DMS53 treated with DMSO at 0.1 percent for 48 hours (cell line): Measurements from ENCODE around the gene TBC1D16.

Experiments
- DNase-seq: peaks from one replicate; lab custom pipeline; 2025; ENCODE audit not compliant: unreplicated experiment; lab: John Stamatoyannopoulos, UW

TBC1D16 gene

DNA sequence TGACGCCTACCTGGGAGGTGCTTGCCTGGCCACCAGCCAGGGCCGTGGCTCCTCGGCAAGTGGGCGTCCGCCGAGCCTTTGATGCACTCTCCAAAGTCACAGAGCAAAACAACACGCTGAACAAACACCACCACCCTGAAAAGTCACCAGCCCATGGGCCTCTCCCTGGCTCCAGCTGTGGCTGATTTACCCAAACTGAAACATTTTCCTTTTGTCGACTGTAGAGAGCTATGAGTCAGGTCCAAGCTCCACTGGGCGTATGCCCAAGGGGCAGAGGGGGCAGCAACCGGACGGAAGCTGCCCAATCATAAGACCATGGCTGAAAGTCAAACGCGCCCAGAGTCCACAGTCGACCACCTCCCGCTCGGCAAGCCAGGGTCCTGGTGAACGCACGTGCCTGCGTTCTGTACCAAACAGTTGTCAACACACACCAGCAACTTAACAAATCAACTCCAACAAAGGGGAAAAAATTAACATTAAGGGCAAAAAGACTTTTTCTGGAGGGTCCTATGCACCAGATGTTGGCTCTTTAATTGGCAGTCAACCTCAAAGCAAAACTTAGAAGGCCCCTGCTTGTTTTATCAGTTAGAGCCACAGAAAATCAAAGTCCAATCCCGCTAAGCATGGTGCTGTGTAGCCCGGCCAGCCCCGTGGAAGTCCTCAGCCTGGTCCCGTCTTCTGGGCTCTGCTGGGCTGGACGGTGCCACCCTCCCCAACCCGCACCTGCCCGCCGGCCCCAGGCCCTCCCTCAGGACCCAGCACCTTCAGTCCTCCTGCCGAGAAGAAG, 47.3 kb downstream of the TBC1D16 start:
- DNase-seq: peak; percentile 65

- DNase-seq: no peak
Observed at GRCh38 chr17:79987935-79988184, 47.8 kb downstream of the TBC1D16 start.

DNA sequence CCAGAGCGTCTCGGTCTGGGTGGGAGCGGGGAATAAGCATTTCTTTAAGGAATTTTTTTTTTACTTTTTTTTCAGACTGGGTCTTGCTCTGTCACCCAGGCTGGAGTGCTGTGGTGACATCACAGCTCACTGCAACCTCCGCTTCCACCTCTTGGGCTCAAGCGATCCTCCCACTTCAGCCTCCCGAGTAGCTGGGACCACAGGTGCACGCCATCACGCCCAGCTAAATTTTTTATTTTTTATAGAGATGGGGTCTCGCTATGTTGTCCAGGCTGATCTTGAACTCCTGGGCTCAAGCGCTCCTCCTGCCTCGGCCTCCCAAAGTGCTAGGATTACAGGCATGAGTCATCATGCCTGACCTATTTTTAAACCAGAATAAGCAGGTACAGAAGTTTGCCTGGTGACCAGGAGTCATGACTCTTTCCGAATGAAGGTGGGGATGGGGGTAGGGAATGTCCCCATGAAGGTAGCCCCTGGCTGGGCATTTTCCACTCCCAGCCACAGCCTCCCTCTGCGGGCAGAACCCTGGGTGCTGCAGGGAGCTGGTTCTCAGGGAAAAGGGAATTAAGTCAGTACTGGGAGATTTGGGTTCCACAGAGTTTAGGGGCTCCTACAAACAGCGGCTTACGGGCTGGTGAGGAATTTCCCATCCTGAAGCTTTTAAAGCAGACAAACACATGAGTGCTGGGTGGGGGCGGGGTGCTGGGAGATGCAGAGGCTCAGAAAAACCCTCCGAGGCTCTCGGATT, 48.3 kb downstream of the TBC1D16 start:
- DNase-seq: no peak

GRCh38 chr17:79986411-79987186, 49.1 kb downstream of the TBC1D16 start:
- DNase-seq: no peak

DNA sequence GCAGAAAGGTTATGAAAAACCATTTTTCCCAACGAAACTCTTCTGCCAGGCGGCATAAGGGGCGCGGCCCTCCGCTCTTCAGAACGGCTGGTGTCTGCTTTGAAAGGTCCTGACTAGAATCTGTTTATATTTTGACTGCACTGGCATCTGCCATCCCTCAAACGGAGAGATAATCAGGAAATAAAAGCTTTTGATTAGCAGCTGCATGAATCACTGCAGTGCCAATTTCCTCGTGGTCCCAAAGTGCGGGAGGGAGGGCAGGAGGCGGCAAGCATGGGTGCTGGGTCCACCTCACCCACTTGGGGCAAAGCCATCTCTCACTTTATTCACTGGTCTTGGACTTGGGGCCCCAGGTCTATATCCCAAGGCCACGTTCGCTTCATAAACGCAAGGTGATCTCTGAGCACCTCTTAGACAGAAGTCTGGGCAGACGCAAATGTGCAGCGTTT, 49.7 kb downstream of the TBC1D16 start:
- DNase-seq: no peak

DNA sequence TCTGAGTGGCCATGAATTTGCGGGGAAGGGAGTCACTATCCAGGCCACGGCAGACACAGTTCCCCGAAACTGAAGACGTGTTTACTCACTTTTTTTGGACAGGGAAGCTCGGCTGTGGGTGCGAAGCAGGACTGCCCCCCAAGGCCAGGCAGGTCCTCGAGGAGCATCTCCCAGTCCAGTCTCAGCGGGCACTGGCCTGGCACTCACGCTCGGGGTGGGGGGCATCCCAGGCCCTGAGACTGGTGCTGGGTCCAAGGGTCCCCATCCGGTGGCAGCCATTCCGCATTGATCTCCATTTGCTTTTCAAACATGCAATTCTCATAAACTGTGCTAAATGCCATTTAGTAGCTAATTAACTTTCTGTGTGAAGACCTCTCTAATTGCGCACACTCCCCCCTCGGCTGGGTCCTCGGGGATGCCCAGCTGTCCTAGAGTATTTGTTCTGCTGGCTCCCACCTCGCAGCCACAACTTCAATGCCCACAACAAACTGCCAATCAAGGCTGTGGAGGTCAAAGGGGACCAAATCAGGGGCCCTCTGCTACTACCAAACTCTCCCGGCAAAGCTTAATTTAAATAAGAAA, 50.2 kb downstream of the TBC1D16 start:
- DNase-seq: no peak

DNA sequence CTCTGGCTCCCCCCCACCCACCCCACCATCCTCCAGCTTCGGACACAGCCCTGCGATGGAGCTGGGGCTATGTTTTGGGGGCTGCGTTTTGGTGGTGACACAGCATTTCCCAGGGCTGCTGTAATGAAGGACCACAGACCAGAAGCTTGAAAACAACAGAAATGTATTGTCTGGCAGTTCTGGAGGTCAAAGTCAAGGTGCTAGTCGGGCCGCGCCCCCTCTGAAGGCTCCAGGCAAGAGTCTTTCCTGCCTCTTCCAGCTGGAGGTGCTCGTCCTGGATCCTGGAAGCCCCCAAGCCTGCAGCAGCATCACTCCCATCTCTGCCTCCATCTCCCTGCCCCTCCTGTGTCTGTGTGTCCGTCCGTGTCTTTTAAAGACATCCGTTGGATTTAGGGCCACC, 50.8 kb downstream of the TBC1D16 start:
- DNase-seq: no peak

DNA sequence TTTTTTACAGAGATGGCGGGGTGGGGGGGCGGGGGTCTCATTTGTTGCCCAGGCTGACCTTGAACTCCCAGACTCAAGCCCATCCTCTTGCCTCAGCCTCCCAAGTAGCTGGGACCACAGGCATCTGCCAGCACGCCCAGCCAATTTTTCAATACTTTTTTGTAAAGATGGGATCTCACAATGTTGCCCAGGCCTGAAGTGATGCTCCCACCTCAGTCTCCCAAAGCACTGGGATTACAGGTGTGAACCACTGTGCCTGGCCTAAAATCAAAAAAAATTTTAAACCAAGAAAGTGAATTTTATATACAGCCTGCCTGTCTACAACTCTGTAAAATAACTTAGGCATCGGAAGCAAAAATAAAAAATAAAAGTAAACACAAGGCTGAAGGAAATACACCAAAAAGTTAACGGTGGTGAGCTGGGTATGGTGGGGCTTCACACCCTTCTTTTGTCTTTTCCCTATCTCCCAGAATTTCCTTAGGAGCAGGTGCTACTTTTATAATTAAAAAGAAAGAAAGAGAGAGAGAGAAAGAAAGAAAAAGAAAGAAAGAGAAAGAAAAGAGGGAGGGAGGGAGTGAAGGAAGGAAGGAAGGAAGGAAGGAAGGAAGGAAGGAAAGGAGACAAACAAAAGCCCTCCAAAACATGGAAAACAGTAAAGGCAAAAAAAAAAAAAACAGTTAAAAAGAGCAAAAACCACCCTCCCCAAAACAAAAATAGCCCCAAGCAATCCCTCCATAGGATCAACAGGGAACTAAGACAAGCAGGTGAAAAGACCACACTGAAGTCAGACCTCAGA, 51.4 kb downstream of the TBC1D16 start:
- DNase-seq: no peak

GRCh38 chr17:79983456-79983855, 52.2 kb downstream of the TBC1D16 start:
- no peak for DNase-seq

- no peak for DNase-seq
Observed at GRCh38 chr17:79982986-79983385, 52.7 kb downstream of the TBC1D16 start.

- no peak for DNase-seq
Observed at GRCh38 chr17:79981661-79982101, 54.0 kb downstream of the TBC1D16 start.

GRCh38 chr17:79981090-79981489, 54.6 kb downstream of the TBC1D16 start:
- no peak for DNase-seq

- DNase-seq: no peak
Observed at GRCh38 chr17:79980246-79981043, 55.2 kb downstream of the TBC1D16 start.

DNA sequence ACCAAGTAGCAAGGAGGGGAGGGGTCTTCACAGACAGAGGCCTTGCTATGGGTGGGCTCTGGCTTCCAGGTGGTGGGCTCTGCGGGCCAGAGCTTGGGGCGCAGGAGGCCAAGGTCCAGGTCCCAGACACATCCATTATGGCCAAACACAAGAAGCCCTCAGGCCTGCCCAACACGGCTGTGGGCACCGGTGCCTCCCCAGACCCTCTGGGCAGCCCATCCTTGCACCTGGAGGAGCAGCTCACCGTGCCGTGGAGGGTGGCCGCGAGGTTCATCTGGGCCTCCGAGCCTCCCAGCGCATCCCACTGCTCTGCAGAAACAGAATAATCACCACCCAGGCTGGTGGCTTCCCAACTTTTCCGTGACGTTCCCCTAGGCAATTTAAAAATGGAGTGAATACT, 55.9 kb downstream of the TBC1D16 start:
- DNase-seq: no peak

GRCh38 chr17:79979221-79979741, 56.4 kb downstream of the TBC1D16 start:
- no peak for DNase-seq

DNA sequence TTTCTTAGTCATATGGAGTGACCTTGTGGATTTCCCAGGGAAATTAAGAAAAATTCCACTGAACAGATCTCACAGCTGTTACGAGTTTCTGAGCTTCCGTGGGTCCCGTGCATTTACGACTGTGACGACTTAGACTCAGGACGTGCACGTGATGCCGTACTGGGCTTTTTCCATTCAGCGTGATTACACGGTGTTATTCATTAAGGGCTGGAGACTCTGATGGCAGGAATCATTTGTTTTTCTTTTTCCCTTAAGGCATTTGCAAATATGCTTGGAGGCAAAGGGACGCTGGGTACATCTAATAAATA, 57.2 kb downstream of the TBC1D16 start:
- DNase-seq: no peak

DNA sequence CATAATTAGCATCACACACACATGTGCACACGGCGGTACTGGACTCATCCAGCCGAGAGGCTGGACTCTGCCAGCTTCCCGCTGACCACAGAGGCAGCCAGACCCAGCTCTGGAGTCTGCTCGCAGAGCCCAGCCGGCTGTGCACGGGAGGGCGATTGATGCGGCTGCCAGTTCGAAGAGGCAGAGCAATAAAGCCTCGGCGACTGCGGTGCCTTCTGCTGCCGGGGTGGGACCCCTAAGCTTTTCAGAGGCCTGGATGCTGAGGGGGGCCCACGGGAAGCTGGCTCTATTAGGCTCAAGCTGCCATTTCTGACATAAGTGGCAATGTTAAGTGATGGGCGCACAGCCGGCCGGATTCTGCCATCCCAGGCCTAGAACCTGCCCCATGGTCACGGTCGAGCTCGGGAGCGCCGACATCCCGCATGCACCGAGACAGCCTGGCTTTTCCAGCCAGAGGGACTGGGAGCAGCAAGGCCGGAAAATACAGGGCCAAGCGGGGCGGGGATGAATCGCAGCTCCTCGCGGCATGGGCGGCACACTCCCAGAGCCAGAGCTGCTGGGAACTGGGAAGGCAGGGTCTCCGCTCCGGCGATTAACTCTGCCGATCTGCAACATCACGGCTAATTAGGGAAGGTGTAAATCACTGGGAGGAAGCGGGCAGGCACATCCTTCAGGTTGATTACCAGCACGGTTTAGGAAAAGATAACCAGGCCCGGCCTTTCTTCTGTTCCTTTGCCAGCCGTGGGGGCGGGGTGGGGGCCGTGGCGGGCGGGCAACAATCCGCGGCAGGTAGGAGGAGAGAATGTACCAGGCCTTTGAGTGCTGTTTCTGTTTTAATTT, 57.7 kb downstream of the TBC1D16 start:
- no peak for DNase-seq

GRCh38 chr17:79977161-79977631, 58.5 kb downstream of the TBC1D16 start:
- DNase-seq: no peak

GRCh38 chr17:79976451-79976850, 59.2 kb downstream of the TBC1D16 start:
- no peak for DNase-seq
